ENCODE measurements around the gene EXOC6.
"Not testable (repeated sequence)": the region's sequence is repeated elsewhere in the genome, so short reads cannot be mapped to it uniquely, and the experiment has no call there.

Gene EXOC6

DNA sequence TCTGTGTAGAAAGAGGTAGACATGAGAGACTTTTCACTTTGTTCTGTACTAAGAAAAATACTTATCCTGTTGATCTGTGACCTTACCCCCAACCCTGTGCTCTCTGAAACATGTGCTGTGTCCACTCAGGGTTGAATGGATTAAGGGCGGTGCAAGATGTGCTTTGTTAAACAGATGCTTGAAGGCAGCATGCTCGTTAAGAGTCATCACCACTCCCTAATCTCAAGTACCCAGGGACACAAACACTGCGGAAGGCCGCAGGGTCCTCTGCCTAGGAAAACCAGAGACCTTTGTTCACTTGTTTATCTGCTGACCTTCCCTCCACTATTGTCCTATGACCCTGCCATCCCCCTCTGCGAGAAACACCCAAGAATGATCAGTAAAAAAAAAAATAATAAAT is 128.0 kb downstream of the EXOC6 start:
- not testable (repeated sequence) for H3K27ac ChIP-seq (ENCODE audit: low read depth, low read length, severe bottlenecking); H3K4me3 ChIP-seq (ENCODE audit: extremely low read depth, insufficient read depth, low read length, poor library complexity, severe bottlenecking); H3K4me1 ChIP-seq (ENCODE audit: control insufficient read depth, insufficient read depth, low read length, poor library complexity, severe bottlenecking); H3K9me3 ChIP-seq (ENCODE audit: control insufficient read depth, low read length); H3K36me3 ChIP-seq (ENCODE audit: control insufficient read depth, insufficient read depth, low read length)
- WGBS, 2 experiments (ENCODE audit: insufficient coverage in 2 of 2): no CpG with 5 or more reads among the region's 5 CpGs

- Histone ChIP-seq H3K4me1 (ENCODE audit: control insufficient read depth, insufficient read depth, low read length, poor library complexity, severe bottlenecking) (no peaks in the 10 kb centered on the region), H3K4me3 (ENCODE audit: extremely low read depth, insufficient read depth, low read length, poor library complexity, severe bottlenecking) (no peak overlapping the region), H3K36me3 (ENCODE audit: control insufficient read depth, insufficient read depth, low read length) (no peaks in the 10 kb centered on the region), H3K27ac (ENCODE audit: low read depth, low read length, severe bottlenecking) (no peak overlapping the region), H3K9me3 (ENCODE audit: control insufficient read depth, low read length) (no peaks in the 10 kb centered on the region)
- no CpG with 5 or more reads among the region's 1 CpG for WGBS, 2 experiments (ENCODE audit: insufficient coverage in 2 of 2)
Observed at GRCh38 chr10:92989250-92989649, 140.9 kb downstream of the EXOC6 start.

- Histone ChIP-seq H3K36me3 (ENCODE audit: control insufficient read depth, insufficient read depth, low read length) (no peaks in the 10 kb centered on the region), H3K27ac (ENCODE audit: low read depth, low read length, severe bottlenecking) (no peak overlapping the region), H3K9me3 (ENCODE audit: control insufficient read depth, low read length) (no peaks in the 10 kb centered on the region), H3K4me3 (ENCODE audit: extremely low read depth, insufficient read depth, low read length, poor library complexity, severe bottlenecking) (no peak overlapping the region), H3K4me1 (ENCODE audit: control insufficient read depth, insufficient read depth, low read length, poor library complexity, severe bottlenecking) (no peaks in the 10 kb centered on the region)
- WGBS, 2 experiments (ENCODE audit: insufficient coverage in 2 of 2): no CpG with 5 or more reads among the region's 1 CpG
Observed at GRCh38 chr10:92990615-92991014, 142.3 kb downstream of the EXOC6 start.

GRCh38 chr10:92991513-92991912 is 143.2 kb downstream of the EXOC6 start:
- Histone ChIP-seq H3K27ac (ENCODE audit: low read depth, low read length, severe bottlenecking) (no peak overlapping the region), H3K4me1 (ENCODE audit: control insufficient read depth, insufficient read depth, low read length, poor library complexity, severe bottlenecking) (no peaks in the 10 kb centered on the region), H3K36me3 (ENCODE audit: control insufficient read depth, insufficient read depth, low read length) (no peaks in the 10 kb centered on the region), H3K4me3 (ENCODE audit: extremely low read depth, insufficient read depth, low read length, poor library complexity, severe bottlenecking) (no peak overlapping the region), H3K9me3 (ENCODE audit: control insufficient read depth, low read length) (no peaks in the 10 kb centered on the region)
- WGBS, 2 experiments (ENCODE audit: insufficient coverage in 2 of 2): 100% methylated on average over 1 of the region's 2 CpGs; no CpG with 5 or more reads in 1 of the 2 experiments

- Histone ChIP-seq H3K4me3 (ENCODE audit: extremely low read depth, insufficient read depth, low read length, poor library complexity, severe bottlenecking) (no peak overlapping the region), H3K27ac (ENCODE audit: low read depth, low read length, severe bottlenecking) (no peak overlapping the region), H3K36me3 (ENCODE audit: control insufficient read depth, insufficient read depth, low read length) (no peaks in the 10 kb centered on the region), H3K4me1 (ENCODE audit: control insufficient read depth, insufficient read depth, low read length, poor library complexity, severe bottlenecking) (peaks cover 4% of the 10 kb centered on the region), H3K9me3 (ENCODE audit: control insufficient read depth, low read length) (no peaks in the 10 kb centered on the region)
- WGBS, 2 experiments (ENCODE audit: insufficient coverage in 2 of 2): 50% methylated on average over 1 of the region's 2 CpGs; no CpG with 5 or more reads in 1 of the 2 experiments
Observed at GRCh38 chr10:92993699-92994272, 145.5 kb downstream of the EXOC6 start.

DNA sequence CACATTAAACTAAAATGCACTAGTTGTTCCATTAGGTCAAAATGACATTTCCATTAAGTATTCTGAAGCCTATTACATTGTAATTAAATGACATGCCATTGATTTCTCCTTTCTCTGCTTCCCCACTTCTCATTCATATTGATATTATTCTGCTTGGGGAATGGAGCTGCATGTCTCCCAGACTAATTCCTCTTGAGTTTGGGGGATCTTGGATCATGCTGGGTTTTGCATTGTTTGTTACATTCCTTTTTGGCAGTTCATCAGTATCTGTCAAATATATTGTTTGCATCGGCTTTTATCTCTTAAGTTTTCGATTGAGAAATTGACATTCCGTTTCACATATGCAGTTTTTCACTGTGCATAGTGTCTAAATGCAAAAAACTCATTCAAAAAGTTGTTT is 147.2 kb downstream of the EXOC6 start:
- no peaks in the 10 kb centered on the region for H3K9me3 ChIP-seq (ENCODE audit: control insufficient read depth, low read length)
- peaks cover 4% of the 10 kb centered on the region for H3K4me1 ChIP-seq (ENCODE audit: control insufficient read depth, insufficient read depth, low read length, poor library complexity, severe bottlenecking)
- no peak overlapping the region for H3K4me3 ChIP-seq (ENCODE audit: extremely low read depth, insufficient read depth, low read length, poor library complexity, severe bottlenecking)
- H3K36me3 ChIP-seq (ENCODE audit: control insufficient read depth, insufficient read depth, low read length): no peaks in the 10 kb centered on the region
- 33% methylated on average over 1 of the region's 3 CpGs; no CpG with 5 or more reads in 1 of the 2 experiments for WGBS, 2 experiments (ENCODE audit: insufficient coverage in 2 of 2)
- no peak overlapping the region for H3K27ac ChIP-seq (ENCODE audit: low read depth, low read length, severe bottlenecking)

- Histone ChIP-seq H3K27ac (ENCODE audit: low read depth, low read length, severe bottlenecking) (no peak overlapping the region), H3K9me3 (ENCODE audit: control insufficient read depth, low read length) (no peaks in the 10 kb centered on the region), H3K36me3 (ENCODE audit: control insufficient read depth, insufficient read depth, low read length) (no peaks in the 10 kb centered on the region), H3K4me1 (ENCODE audit: control insufficient read depth, insufficient read depth, low read length, poor library complexity, severe bottlenecking) (peaks cover 4% of the 10 kb centered on the region), H3K4me3 (ENCODE audit: extremely low read depth, insufficient read depth, low read length, poor library complexity, severe bottlenecking) (no peak overlapping the region)
Observed at GRCh38 chr10:92997620-92998019, 149.3 kb downstream of the EXOC6 start.

- no peaks in the 10 kb centered on the region for H3K36me3 ChIP-seq (ENCODE audit: control insufficient read depth, insufficient read depth, low read length)
- H3K4me1 ChIP-seq (ENCODE audit: control insufficient read depth, insufficient read depth, low read length, poor library complexity, severe bottlenecking): peaks cover 4% of the 10 kb centered on the region
- H3K9me3 ChIP-seq (ENCODE audit: control insufficient read depth, low read length): no peaks in the 10 kb centered on the region
- WGBS, 2 experiments (ENCODE audit: insufficient coverage in 2 of 2): no CpG with 5 or more reads among the region's 2 CpGs
- no peak overlapping the region for H3K4me3 ChIP-seq (ENCODE audit: extremely low read depth, insufficient read depth, low read length, poor library complexity, severe bottlenecking)
- H3K27ac ChIP-seq (ENCODE audit: low read depth, low read length, severe bottlenecking): no peak overlapping the region
Observed at GRCh38 chr10:92999191-92999590, 150.9 kb downstream of the EXOC6 start.

DNA sequence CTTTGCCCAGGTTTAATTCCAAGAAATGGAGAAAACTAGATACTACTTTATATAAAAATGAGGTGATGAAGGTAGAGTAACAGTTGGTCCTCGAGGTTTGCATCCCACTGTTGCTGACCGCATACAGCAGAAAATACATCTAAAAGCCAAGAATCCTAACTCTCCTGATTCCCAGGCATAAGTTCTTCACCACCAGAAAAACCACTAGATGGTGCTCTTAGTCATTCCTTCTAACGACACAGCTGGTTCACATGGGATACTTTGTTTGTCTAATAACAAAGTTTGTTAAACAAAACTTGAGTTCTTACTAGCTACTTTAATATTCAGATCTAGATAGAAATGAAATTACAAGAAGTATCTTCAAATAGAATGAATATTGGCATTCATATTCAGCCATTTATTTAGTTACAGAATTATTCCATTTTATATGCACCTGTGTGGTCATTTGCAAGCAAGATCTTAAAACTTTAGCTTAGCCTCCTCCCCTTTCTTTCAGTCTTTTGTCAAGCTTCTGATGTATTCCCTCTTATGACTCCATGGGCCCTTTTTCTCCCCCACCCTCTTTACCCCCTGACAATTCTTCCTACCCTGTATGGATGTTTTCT is 158.2 kb downstream of the EXOC6 start:
- H3K4me3 ChIP-seq (ENCODE audit: extremely low read depth, insufficient read depth, low read length, poor library complexity, severe bottlenecking): no peak overlapping the region
- H3K9me3 ChIP-seq (ENCODE audit: control insufficient read depth, low read length): no peaks in the 10 kb centered on the region
- no peaks in the 10 kb centered on the region for H3K36me3 ChIP-seq (ENCODE audit: control insufficient read depth, insufficient read depth, low read length)
- WGBS, 2 experiments (ENCODE audit: insufficient coverage in 2 of 2): no CpG with 5 or more reads among the region's 3 CpGs
- H3K4me1 ChIP-seq (ENCODE audit: control insufficient read depth, insufficient read depth, low read length, poor library complexity, severe bottlenecking): no peaks in the 10 kb centered on the region
- H3K27ac ChIP-seq (ENCODE audit: low read depth, low read length, severe bottlenecking): no peak overlapping the region

DNA sequence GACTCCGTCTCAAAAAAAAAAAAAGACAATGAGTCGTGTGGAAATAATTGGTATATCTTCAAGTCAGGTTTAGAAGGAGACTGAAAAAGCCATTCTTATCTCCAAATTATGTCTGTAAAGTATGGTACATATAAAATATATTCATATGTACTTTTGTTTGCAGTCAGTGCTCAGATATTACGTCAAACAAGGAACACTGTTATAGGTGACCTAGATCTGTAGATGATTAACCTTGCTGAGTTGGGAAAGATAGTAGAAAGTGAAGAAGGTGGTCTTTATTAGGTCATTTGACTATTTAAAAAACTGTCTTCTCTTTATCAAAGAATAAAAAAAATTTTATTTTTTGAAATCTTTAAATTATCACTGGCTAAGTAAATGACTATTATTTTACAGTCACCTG is 167.4 kb downstream of the EXOC6 start:
- no peak overlapping the region for H3K27ac ChIP-seq (ENCODE audit: low read depth, low read length, severe bottlenecking)
- H3K4me3 ChIP-seq (ENCODE audit: extremely low read depth, insufficient read depth, low read length, poor library complexity, severe bottlenecking): no peak overlapping the region
- H3K36me3 ChIP-seq (ENCODE audit: control insufficient read depth, insufficient read depth, low read length): no peaks in the 10 kb centered on the region
- no peaks in the 10 kb centered on the region for H3K9me3 ChIP-seq (ENCODE audit: control insufficient read depth, low read length)
- H3K4me1 ChIP-seq (ENCODE audit: control insufficient read depth, insufficient read depth, low read length, poor library complexity, severe bottlenecking): no peaks in the 10 kb centered on the region
- no CpG with 5 or more reads among the region's 3 CpGs for WGBS, 2 experiments (ENCODE audit: insufficient coverage in 2 of 2)

DNA sequence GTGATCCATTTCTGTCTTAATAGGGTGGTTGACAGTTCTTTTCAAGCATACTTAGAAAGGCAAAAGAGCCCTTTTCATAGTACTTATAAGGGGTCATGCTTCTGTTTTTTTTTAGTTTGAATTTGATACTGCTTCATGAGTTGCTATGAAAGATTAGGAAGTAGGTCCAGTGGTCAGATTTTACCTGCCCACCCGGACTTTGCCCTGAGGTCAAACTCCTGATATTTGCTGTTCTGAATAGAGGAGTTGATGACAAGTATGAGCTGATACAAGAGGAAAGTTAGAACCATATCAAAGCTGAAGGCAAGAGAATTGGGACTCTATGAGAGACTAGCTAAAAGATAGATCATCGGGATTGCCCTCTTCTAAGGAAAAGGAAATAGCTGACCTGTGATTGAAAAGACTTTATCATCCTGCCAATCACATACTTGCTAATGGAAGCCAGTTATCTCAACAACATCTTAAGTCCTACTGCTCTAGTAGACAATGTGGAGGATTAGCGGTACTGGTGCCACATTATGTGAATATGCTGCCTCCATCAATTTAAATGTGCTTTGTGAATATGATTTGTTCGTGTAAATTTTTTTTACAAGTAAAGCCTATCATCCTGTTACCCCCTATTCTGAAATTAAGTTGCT is 174.8 kb downstream of the EXOC6 start:
- H3K9me3 ChIP-seq (ENCODE audit: control insufficient read depth, low read length): peaks cover 5% of the 10 kb centered on the region
- no peak overlapping the region for H3K4me3 ChIP-seq (ENCODE audit: extremely low read depth, insufficient read depth, low read length, poor library complexity, severe bottlenecking)
- H3K4me1 ChIP-seq (ENCODE audit: control insufficient read depth, insufficient read depth, low read length, poor library complexity, severe bottlenecking): no peaks in the 10 kb centered on the region
- H3K27ac ChIP-seq (ENCODE audit: low read depth, low read length, severe bottlenecking): no peak overlapping the region
- H3K36me3 ChIP-seq (ENCODE audit: control insufficient read depth, insufficient read depth, low read length): no peaks in the 10 kb centered on the region
- WGBS, 2 experiments (ENCODE audit: insufficient coverage in 2 of 2): 82 to 100% methylated on average over 1 of the region's 4 CpGs

All from mesodermal cell (in vitro differentiated cells).